SW480 (cell line): Measurements from ENCODE around the gene NISCH.
A peak's percentile ranks its signal among the peaks of the same experiment; 100 is the strongest.
"Not testable (repeated sequence)": the region's sequence is repeated elsewhere in the genome, so short reads cannot be mapped to it uniquely, and the experiment has no call there.

Source experiments
- DNase-seq: peaks from one replicate; pipeline ENCODE4 v3.0.0-alpha.2; 2016; ENCODE audit warnings: low spot score

The NISCH gene

GRCh38 chr3:52515192-52515591, 59.8 kb downstream of the NISCH start:
- no peak for DNase-seq

DNA sequence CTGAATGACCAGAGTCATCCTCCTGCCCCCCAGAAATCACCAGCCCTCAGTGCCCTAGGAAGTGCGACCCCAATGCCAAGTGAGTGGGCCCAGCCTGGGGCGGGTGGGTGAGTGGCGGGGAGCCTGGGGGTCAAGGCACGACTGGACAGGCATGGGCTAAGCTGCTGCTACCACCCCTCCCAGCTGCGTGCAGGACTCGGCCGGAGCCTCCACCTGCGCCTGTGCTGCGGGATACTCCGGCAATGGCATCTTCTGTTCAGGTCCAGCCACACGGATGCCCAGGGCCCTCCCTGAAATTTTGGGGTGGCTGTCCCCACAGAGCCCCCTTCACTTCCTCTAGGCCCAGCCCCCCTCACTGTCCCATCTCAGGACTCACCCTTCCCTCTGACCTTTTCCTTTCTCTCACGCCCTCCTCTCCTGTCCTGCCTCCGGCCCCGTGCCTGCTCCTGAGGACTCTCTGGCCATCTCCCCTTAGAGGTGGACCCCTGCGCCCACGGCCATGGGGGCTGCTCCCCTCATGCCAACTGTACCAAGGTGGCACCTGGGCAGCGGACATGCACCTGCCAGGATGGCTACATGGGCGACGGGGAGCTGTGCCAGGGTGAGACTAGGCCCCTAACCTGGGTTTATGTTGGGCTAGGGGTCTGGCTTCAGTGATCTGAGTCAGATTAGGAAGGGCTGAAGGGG, 61.2 kb downstream of the NISCH start:
- DNase-seq = no peak

DNA sequence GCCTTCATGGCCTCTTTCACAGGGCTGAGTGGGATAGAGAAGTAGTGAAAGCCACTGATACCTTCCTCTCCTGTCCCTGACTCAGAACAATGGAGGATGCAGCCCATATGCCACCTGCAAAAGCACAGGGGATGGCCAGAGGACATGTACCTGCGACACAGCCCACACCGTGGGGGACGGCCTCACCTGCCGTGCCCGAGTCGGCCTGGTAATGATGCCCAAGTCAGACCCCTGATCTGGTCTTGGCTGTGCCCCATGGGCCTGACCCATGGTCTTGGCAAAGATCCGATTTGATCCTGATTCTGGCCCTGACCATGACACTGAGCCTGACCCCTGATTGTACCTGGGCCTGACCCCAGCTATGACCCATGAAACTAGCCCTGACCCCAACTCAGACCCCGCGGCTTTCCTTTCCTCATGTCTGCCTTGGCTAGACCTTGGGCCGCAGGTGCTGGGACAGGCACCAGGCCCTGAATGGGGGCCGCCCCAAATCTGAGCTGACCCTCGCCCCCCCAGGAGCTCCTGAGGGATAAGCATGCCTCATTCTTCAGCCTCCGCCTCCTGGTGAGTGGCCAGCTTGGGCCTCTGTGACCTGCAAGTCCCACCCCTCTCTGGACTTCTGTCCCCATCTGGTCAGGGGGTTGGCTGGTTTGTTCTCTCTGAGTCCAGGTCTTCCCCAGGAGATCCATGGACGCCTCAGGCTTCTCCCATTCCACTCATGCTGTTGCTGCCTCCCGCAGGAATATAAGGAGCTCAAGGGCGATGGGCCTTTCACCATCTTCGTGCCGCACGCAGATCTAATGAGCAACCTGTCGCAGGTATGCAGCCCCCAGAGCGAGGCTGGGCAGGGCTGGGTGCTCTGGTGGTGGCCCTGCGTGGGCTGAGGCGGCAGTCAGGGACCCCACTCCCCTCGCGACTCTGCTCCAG, 62.7 kb downstream of the NISCH start:
- DNase-seq = no peak

DNA sequence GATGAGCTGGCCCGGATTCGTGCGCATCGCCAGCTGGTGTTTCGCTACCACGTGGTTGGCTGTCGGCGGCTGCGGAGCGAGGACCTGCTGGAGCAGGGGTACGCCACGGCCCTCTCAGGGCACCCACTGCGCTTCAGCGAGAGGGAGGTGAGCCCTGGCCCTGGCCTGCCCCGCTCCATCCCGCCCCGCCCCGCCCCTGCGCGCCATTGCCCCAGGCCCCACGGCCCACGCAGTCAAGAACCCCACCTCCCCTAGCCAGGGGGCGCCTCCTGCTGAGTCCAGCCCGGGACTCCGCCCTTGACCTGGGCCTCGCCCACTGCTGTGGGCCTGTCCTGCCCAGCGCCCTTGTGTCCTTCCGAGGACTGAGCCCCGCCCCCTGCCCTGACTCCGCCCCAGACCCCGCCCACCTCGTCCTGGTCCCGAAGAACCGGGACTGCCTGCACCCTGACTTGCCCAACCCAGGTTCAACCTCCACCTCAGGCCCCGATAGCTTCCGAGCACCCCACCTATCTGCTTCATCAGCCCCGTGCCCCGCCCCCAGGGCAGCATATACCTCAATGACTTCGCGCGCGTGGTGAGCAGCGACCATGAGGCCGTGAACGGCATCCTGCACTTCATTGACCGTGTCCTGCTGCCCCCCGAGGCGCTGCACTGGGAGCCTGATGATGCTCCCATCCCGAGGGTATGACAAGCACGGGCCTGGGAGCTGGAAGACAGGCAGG, 63.5 kb downstream of the NISCH start:
- peak; percentile 69 for DNase-seq

DNA sequence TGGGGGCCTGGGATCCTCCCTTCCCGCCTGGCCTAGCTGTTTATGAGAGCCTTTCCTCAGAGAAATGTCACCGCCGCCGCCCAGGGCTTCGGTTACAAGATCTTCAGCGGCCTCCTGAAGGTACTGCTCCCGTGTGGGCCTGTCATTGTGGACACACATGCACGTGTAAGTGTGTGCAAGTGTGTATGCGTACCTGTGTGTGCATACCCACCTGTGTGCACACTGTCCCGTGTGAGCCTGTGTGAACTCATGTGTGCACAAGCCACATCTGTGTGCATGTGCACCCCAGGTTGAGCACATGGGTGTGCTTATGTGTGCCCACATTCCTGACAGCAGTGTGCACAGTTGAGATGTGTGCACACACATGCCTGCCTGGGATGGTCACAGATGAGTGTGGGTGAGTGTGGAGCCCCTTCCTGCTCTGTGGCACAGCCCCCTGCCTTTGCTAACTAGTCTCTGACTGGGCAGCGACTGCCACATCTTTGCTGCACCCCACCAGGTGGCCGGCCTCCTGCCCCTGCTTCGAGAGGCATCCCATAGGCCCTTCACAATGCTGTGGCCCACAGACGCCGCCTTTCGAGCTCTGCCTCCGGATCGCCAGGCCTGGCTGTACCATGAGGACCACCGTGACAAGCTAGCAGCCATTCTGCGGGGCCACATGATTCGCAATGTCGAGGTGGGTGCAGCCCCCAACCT, 64.2 kb downstream of the NISCH start:
- no peak for DNase-seq

DNA sequence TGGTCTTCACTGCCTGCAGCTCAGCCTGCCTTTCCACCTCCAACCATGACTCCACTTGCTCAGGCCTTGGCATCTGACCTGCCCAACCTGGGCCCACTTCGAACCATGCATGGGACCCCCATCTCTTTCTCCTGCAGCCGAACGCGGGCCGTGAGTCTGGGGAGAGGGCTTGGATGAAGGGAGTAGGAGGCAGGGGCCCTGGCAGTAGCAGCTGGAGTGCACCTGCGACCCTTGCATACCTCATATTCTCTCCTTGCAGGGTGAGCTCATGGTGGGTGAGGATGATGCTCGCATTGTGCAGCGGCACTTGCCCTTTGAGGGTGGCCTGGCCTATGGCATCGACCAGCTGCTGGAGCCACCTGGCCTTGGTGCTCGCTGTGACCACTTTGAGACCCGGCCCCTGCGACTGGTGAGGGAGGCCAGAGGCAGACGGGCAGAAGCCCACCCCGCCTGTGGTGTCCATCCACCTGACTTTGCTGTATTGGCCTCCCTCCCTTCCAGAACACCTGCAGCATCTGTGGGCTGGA, 64.8 kb downstream of the NISCH start:
- no peak for DNase-seq

DNA sequence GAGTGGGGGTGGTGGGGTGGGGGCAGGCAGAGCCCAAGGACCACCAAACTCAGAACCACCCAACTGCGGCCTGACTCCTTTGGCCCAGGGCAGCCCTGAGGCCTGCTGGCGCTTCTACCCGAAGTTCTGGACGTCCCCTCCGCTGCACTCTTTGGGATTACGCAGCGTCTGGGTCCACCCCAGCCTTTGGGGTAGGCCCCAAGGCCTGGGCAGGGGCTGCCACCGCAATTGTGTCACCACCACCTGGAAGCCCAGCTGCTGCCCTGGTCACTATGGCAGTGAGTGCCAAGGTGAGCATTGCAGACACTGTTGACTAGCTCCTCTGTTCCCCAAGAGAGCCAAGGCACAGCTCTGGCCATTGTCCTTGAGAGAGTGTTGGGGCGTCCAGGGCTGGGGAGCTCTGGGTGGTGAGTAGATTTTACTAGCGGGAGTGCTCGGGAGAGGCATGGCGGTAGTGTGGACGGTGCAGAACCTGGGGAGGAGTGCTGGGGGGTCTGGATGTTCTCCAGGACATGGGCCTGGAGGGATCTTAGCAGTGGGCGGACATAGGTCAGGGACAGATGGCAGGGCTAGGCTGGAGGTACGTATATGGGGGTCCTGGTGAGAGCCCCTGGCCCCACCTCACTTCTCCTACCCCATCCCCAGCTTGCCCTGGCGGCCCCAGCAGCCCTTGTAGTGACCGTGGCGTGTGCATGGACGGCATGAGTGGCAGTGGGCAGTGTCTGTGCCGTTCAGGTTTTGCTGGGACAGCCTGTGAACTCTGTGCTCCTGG, 65.5 kb downstream of the NISCH start:
- DNase-seq = no peak

DNA sequence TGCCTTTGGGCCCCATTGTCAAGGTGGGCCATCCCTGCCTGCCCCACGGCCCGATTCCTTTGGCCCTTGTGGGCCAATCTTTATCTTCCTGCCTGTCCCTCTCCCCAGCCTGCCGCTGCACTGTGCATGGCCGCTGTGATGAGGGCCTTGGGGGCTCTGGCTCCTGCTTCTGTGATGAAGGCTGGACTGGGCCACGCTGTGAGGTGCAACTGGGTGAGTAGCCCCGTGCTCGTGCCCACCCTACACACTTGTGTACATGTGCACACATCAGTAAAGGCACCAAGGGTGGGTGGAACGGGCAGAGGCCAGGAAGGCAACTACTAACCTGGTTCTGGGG, 66.1 kb downstream of the NISCH start:
- DNase-seq = no peak

DNA sequence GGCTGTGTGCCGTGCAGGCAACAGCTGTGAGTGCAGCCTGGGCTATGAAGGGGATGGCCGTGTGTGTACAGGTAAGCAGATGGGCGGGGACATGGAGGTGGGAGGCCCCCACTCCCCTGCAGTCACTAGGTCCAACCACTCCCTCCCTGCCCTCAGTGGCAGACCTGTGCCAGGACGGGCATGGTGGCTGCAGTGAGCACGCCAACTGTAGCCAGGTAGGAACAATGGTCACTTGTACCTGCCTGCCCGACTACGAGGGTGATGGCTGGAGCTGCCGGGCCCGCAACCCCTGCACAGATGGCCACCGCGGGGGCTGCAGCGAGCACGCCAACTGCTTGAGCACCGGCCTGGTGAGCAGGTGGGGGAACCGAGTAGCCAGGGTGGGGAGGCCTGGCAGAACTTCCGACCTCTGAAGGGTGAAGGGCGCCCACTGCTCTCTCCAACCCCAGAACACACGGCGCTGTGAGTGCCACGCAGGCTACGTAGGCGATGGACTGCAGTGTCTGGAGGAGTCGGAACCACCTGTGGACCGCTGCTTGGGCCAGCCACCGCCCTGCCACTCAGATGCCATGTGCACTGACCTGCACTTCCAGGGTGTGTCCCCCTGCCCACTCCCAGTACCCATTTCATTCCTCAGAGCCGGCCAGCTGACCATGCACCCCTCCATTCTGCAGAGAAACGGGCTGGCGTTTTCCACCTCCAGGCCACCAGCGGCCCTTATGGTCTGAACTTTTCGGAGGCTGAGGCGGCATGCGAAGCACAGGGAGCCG, 66.7 kb downstream of the NISCH start:
- no peak for DNase-seq

DNA sequence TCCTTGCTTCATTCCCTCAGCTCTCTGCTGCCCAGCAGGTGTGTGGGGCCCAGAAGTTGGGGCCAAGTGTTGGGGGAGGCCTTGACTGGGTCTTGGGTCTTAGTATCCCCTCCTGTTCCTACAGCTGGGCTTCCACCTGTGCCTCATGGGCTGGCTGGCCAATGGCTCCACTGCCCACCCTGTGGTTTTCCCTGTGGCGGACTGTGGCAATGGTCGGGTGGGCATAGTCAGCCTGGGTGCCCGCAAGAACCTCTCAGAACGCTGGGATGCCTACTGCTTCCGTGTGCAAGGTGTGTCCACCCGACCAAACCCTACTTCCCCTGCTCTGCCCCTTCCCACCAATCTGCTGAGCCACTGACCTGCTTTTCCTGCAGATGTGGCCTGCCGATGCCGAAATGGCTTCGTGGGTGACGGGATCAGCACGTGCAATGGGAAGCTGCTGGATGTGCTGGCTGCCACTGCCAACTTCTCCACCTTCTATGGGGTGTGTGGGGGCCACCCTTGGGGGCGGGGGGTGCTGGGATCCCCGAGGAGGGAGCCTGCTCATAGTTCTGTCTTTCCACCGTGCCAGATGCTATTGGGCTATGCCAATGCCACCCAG, 67.3 kb downstream of the NISCH start:
- no peak for DNase-seq

- DNase-seq = no peak
Measured at GRCh38 chr3:52523386-52524257, 68.2 kb downstream of the NISCH start.

- DNase-seq = no peak
Measured at GRCh38 chr3:52524258-52524751, 68.9 kb downstream of the NISCH start.

DNA sequence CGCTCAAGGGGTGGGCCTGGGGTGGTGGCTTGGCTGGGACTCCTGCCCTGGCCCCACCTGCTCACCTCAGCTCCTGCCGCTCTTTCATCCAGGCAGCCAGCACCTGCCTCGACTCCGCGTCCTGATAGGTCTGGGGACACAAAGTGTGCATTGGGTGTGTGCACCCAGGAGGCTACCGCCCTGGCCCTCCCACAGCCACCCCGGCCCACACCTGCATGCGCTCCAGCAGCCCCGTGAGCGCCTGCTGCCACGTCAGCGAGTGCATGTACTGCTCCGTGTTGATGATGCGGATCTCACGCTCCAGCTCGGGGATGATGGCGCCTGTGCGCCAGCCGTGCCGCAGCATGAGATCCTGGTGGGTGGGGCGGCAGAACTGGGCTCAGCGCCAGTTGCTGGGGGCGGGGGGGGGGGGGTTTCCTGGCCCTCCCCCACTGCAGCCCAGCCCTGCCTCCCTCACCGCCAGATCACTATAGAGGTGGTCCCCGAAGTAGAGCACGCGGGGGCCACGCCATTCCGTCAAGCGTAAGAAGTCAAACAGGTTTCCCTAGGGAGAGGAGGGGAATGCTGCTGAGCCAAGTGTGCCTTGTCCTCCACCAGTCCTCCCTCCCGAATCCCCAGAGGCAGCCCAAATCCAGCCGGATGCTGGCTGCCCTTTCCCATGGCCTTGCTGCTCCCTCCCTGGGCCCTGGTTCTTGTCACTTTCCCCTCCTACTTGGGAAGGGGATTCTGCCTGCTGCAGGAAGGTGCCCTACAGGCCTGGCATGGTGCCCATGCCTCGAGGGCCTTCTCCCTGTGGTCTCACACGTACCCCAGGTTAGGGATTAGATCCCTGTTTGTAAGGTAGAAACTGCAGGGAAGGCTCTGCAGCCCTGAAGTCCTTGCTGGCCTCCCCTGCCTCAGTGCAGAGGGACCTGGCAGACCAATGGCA, 69.6 kb downstream of the NISCH start:
- DNase-seq = no peak

DNA sequence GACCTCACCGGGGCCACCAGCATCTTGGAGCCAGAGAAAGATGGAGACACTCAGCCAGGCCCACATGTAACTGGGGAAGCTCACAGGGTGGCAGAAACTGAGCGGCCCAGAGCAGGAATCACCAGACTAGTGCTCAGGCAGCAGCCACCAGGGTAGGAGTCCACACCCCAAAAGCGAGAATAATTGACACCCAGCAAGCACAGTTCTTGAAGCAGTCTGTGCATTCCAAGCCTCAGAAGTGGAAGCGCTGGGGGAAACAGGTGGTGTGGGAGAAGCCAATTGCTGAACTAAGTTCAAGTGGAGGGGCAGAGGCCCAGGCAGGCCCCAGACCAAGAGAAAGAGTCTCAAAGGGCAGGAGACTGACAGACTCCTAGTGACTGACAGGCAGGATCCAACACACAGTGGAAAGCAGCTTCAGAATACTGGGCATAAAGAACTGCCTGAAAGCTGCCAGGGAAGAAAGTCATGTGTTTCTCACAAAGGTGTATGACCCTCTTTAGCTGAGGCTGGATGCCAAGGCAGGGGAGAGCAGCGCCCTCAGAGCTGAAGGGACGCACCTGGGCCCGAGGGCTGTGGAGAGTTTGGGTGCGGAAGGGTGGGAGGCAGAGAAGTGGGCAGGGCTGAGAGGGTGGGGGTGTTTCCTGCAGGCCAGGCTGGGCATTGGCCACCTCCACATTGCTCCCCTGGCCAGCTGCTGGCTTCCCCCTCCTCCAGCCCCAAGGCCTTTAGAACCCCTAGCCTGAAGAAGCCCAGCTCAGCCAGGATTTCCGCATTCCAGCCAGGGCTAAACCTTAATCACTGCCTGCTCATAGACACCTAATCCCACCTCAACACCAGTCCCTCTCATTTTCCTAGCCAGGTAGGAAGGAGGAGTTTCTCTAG, 70.5 kb downstream of the NISCH start:
- no peak for DNase-seq

- DNase-seq = not testable (repeated sequence)
Measured at GRCh38 chr3:52526671-52527038, 71.3 kb downstream of the NISCH start.

DNA sequence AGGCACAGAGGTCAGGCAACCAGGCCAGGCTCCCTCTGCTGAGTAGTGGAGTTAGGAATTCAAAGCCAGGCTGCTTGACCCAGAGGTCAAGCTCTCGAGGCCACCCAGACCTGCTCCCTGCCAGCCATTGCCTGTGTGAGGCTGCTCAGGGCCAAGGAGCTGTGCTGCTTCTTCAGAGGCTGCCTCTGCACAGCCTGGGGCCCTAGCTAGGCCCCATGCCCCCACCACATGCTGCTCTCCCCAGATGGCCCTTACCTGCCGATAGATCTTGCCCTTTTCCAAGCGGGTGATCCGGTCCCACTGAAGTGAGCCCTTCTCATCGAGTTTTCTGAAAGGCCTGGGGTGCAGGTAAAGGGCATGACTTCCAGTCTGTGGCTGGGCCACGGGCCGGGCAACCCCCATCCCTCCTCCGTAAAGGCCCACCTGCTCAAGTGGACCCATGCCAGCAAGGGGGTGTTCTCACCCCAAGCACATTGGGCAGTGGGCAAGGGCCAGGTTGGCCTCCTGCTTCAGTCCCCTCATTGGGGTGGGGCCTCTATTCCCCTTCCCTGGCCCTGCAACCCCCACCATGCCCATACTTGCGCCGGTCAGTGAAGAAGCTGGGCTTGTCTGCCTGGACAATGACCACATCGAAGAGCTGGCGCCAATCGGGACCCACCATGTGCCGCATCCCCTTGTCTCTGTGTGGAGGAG, 71.8 kb downstream of the NISCH start:
- DNase-seq = no peak
